SH-SY5Y (cell line): ENCODE results near the gene OR6K3.

ENCODE experiments used
- GATA2 ChIP-seq: IDR thresholded peaks from 2 replicates; pipeline ENCODE4 v1.6.1; 2011; ENCODE audit warnings: mild to moderate bottlenecking, low read depth, low read length
- GATA3 ChIP-seq: IDR thresholded peaks from 2 replicates; pipeline ENCODE4 v1.6.1; 2011; ENCODE audit warnings: low read depth, mild to moderate bottlenecking, low read length, moderate library complexity

GRCh38 chr1:158689110-158689509 is 31.4 kb downstream of the OR6K3 start:
- TF ChIP-seq GATA3 (no peak), GATA2 (no peak)
